ENCODE results near the gene SSR4.

DNA sequence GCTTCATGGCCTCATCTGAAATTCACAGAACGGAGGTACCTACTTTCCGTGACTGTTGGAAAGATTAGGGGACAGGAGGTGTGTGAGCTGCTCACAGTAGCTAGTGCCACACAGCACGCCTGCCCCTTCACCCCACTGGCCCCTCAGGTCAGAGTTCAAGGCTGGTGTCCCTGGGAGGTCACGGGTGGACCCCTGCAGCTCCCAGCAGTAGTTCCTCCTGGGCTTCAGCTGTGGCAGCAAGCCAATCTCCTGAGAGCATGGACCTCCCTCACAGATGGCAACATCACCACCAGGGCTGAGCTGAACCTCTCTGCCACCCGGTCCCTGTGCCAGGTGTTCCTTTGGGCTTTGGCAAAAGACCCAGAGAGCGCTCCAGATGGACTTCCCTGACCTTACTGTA lies 2.1 kb upstream of the SSR4 start:
- TF ChIP-seq, protein P1, sequence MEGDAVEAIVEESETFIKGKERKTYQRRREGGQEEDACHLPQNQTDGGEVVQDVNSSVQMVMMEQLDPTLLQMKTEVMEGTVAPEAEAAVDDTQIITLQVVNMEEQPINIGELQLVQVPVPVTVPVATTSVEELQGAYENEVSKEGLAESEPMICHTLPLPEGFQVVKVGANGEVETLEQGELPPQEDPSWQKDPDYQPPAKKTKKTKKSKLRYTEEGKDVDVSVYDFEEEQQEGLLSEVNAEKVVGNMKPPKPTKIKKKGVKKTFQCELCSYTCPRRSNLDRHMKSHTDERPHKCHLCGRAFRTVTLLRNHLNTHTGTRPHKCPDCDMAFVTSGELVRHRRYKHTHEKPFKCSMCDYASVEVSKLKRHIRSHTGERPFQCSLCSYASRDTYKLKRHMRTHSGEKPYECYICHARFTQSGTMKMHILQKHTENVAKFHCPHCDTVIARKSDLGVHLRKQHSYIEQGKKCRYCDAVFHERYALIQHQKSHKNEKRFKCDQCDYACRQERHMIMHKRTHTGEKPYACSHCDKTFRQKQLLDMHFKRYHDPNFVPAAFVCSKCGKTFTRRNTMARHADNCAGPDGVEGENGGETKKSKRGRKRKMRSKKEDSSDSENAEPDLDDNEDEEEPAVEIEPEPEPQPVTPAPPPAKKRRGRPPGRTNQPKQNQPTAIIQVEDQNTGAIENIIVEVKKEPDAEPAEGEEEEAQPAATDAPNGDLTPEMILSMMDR (IDR thresholded peaks at IDR 0.05), result no peak
- no peak for TF ChIP-seq POLR2A (IDR thresholded peaks at IDR 0.05)

All from thyroid gland (tissue), 4 donors.